H1 (cell line): ENCODE results near the gene GPBP1. TPM values are rescaled to one million over a fixed set of nuclear protein-coding genes. Genes with fewer than 3 reads are reported as not detected.

Experiments
- CTCF ChIA-PET: fragments of 300-600 bp; sonication (Branson Sonifier 250); formaldehyde crosslinking; loops from one replicate; lab custom pipeline; 2021; ENCODE audit not compliant: partially characterized antibody; lab: Charles Lee
- POLR2A ChIA-PET: fragments of 300-600 bp; sonication (Branson Sonifier 250); formaldehyde crosslinking; loops from one replicate; lab custom pipeline; 2021; ENCODE audit warnings: inconsistent platforms; ENCODE audit not compliant: partially characterized antibody; lab: Charles Lee
- DNase-seq, 2 experiments: peaks; one replicate each; pipeline versions ENCODE4 v3.0.0 to v3.0.0-alpha.2; 2010 to 2022; ENCODE audit warnings: low spot score in 2 of 2, low read depth in 1 of 2, mixed read lengths in 1 of 2
- FAIRE-seq: peaks from 2 replicates; lab custom pipeline; 2011; peaks lifted over from hg19 to GRCh38; lab: Jason Lieb, UNC
- H2AFZ ChIP-seq: 2 replicates; pipeline ENCODE4 v1.8.1; 2012; ENCODE audit warnings: low read length, inconsistent platforms
- H2AK5ac ChIP-seq: 2 replicates; pipeline ENCODE4 v1.6.1; 2013; ENCODE audit warnings: low read depth, low read length
- H2BK120ac ChIP-seq: replicated peaks from 2 replicates; pipeline ENCODE3; 2013; ENCODE audit warnings: low read depth, low read length, inconsistent platforms
- H2BK12ac ChIP-seq: 2 replicates; pipeline ENCODE4 v1.6.1; 2013; ENCODE audit warnings: low read depth, low read length
- H2BK15ac ChIP-seq: 2 replicates; pipeline ENCODE4 v1.6.1; 2013; ENCODE audit warnings: low read length
- H2BK20ac ChIP-seq: 2 replicates; pipeline ENCODE4 v1.6.1; 2013; ENCODE audit warnings: low read length
- H2BK5ac ChIP-seq: 2 replicates; pipeline ENCODE4 v1.6.1; 2013; ENCODE audit warnings: low read depth, low read length
- H3K14ac ChIP-seq: 2 replicates; pipeline ENCODE4 v1.6.1; 2013; ENCODE audit warnings: inconsistent platforms; ENCODE audit not compliant: insufficient read length
- H3K18ac ChIP-seq: 2 replicates; pipeline ENCODE4 v1.6.1; 2013; ENCODE audit warnings: low read length; ENCODE audit errors: extremely low read depth
- H3K23ac ChIP-seq: 2 replicates; pipeline ENCODE4 v1.6.1; 2013; ENCODE audit warnings: inconsistent platforms; ENCODE audit not compliant: insufficient read length
- H3K23me2 ChIP-seq: 2 replicates; pipeline ENCODE4 v1.6.1; 2013; ENCODE audit warnings: low read depth, low read length
- H3K27ac ChIP-seq: 2 replicates; pipeline ENCODE4 v1.6.1; 2011; ENCODE audit warnings: low read depth, low read length, inconsistent platforms
- H3K27me3 ChIP-seq, 4 experiments: replicated peaks in 1 of 4; 1 replicate in 1 of 4; 2 replicates in 3 of 4; pipeline versions ENCODE4 v1.6.1 to v1.8.1; 2011 to 2013; ENCODE audit warnings: low read length in 3 of 4, mild to moderate bottlenecking in 3 of 4, inconsistent platforms in 2 of 4, mixed read lengths in 2 of 4, moderate library complexity in 1 of 4; ENCODE audit not compliant: control insufficient read depth in 3 of 4, insufficient read depth in 3 of 4; ENCODE audit errors: extremely low read depth in 1 of 4
- H3K36me3 ChIP-seq, 4 experiments: 2 replicates each; pipeline versions ENCODE4 v1.6.1 to v1.8.1; 2011 to 2013; ENCODE audit warnings: mild to moderate bottlenecking in 4 of 4, low read length in 3 of 4, moderate library complexity in 2 of 4, control low read depth in 1 of 4, inconsistent platforms in 1 of 4; ENCODE audit not compliant: insufficient read depth in 4 of 4, control insufficient read depth in 2 of 4
- H3K4ac ChIP-seq: replicated peaks from 2 replicates; pipeline ENCODE3; 2013; ENCODE audit warnings: low read length, low read depth, mixed read lengths, inconsistent platforms; ENCODE audit not compliant: insufficient read length
- H3K4me1 ChIP-seq, 4 experiments: replicated peaks in 1 of 4; 1 replicate in 1 of 4; 2 replicates in 3 of 4; pipeline versions ENCODE4 v1.6.1 to v1.8.1; 2011 to 2013; ENCODE audit warnings: low read length in 3 of 4, inconsistent platforms in 2 of 4, mixed read lengths in 1 of 4; ENCODE audit not compliant: insufficient read depth in 4 of 4, control insufficient read depth in 3 of 4
- H3K4me2 ChIP-seq, 2 experiments: 2 replicates each; pipeline versions ENCODE4 v1.6.1 to v1.8.1; 2011 to 2013; ENCODE audit warnings: low read depth in 2 of 2, low read length in 2 of 2, control low read depth in 1 of 2, inconsistent platforms in 1 of 2, mild to moderate bottlenecking in 1 of 2; ENCODE audit not compliant: insufficient read depth in 1 of 2
- H3K4me3 ChIP-seq, 4 experiments: fragments of 200-600, 300-600 bp in 1 of 4; sonication (generic), shearing (Covaris generic), sonication (Bioruptor Twin) in 1 of 4; 2 replicates each; pipeline versions ENCODE4 v1.5.1 to v1.8.1; 2011 to 2016; ENCODE audit warnings: low read length in 4 of 4, low read depth in 3 of 4, control low read depth in 2 of 4, inconsistent platforms in 2 of 4, mild to moderate bottlenecking in 2 of 4, mixed read lengths in 1 of 4, moderate library complexity in 1 of 4; ENCODE audit not compliant: insufficient read depth in 2 of 4; ENCODE audit errors: extremely low read depth in 1 of 4
- H3K56ac ChIP-seq: replicated peaks from 2 replicates; pipeline ENCODE3; 2013; ENCODE audit warnings: low read depth, mild to moderate bottlenecking, mixed read lengths, low read length, inconsistent platforms; ENCODE audit not compliant: insufficient read length
- H3K79me1 ChIP-seq: 2 replicates; pipeline ENCODE4 v1.6.1; 2013; ENCODE audit warnings: low read depth, low read length, control low read depth
- H3K79me2 ChIP-seq, 2 experiments: 2 replicates each; pipeline versions ENCODE4 v1.6.1 to v1.8.1; 2012 to 2013; ENCODE audit warnings: low read length in 2 of 2, mild to moderate bottlenecking in 2 of 2, inconsistent platforms in 1 of 2; ENCODE audit not compliant: insufficient read depth in 2 of 2, control insufficient read depth in 1 of 2
- H3K9ac ChIP-seq, 4 experiments: replicated peaks in 1 of 4; 1 replicate in 1 of 4; 2 replicates in 3 of 4; pipeline versions ENCODE4 v1.6.1 to v1.8.1; 2011 to 2013; ENCODE audit warnings: low read depth in 3 of 4, low read length in 3 of 4, control low read depth in 2 of 4, mild to moderate bottlenecking in 2 of 4, moderate library complexity in 2 of 4, inconsistent platforms in 1 of 4; ENCODE audit errors: extremely low read depth in 1 of 4
- H3K9me3 ChIP-seq, 2 experiments: 2 replicates each; pipeline versions ENCODE4 v1.6.1 to v1.8.1; 2012 to 2013; ENCODE audit warnings: mild to moderate bottlenecking in 2 of 2, moderate library complexity in 2 of 2, control low read depth in 1 of 2, inconsistent platforms in 1 of 2, low read depth in 1 of 2, low read length in 1 of 2, mixed read lengths in 1 of 2; ENCODE audit not compliant: insufficient read depth in 2 of 2
- H4K20me1 ChIP-seq, 2 experiments: replicated peaks in 1 of 2; 2 replicates each; pipeline versions ENCODE3 to v1.8.1; 2011 to 2013; ENCODE audit warnings: inconsistent platforms in 2 of 2, low read length in 2 of 2, mild to moderate bottlenecking in 1 of 2; ENCODE audit not compliant: insufficient read depth in 2 of 2, control insufficient read depth in 1 of 2
- H4K5ac ChIP-seq: 2 replicates; pipeline ENCODE4 v1.6.1; 2013; ENCODE audit warnings: low read length, low read depth, mixed read lengths, inconsistent platforms; ENCODE audit not compliant: insufficient read length
- H4K8ac ChIP-seq: 2 replicates; pipeline ENCODE4 v1.8.0; 2013; ENCODE audit warnings: mild to moderate bottlenecking, moderate library complexity, low read length, inconsistent platforms; ENCODE audit not compliant: insufficient read depth; ENCODE audit errors: extremely low read depth
- H4K91ac ChIP-seq: replicated peaks from 2 replicates; pipeline ENCODE3; 2013; ENCODE audit warnings: low read length, mixed read lengths, inconsistent platforms; ENCODE audit not compliant: insufficient read length
- ATF2 ChIP-seq: IDR thresholded peaks from 2 replicates; pipeline ENCODE4 v1.6.1; 2012; ENCODE audit warnings: low read length, inconsistent platforms
- CEBPB ChIP-seq: IDR thresholded peaks from 2 replicates; pipeline ENCODE4 v1.6.1; 2012; ENCODE audit warnings: low read depth, low read length
- EP300 ChIP-seq, 2 experiments: IDR thresholded peaks; 1 replicate in 1 of 2; 2 replicates in 1 of 2; pipeline ENCODE4 v1.6.1; 2011 to 2012; ENCODE audit warnings: low read depth in 2 of 2, low read length in 2 of 2, mild to moderate bottlenecking in 2 of 2, borderline replicate concordance in 1 of 2, inconsistent platforms in 1 of 2, moderate library complexity in 1 of 2
- GABPA ChIP-seq: IDR thresholded peaks from 2 replicates; pipeline ENCODE4 v1.6.1; 2011; ENCODE audit warnings: mild to moderate bottlenecking, low read length, moderate library complexity, borderline replicate concordance; ENCODE audit not compliant: insufficient read depth
- KDM1A ChIP-seq: fragments of 200-600, 300-600 bp; sonication (generic); IDR thresholded peaks from 2 replicates; pipeline ENCODE4 v1.7.1; 2016; ENCODE audit warnings: mild to moderate bottlenecking, low read length, borderline replicate concordance
- PHF8 ChIP-seq: fragments of 200-600 bp; sonication (generic); conservative IDR thresholded peaks from 2 replicates; pipeline ENCODE4 v1.7.1; 2012; ENCODE audit warnings: low read depth, mild to moderate bottlenecking, inconsistent platforms, low read length, moderate library complexity
- POLR2AphosphoS5 ChIP-seq: IDR thresholded peaks from 2 replicates; pipeline ENCODE4 v1.6.1; 2011; ENCODE audit warnings: low read depth, low read length
- POU5F1 ChIP-seq: IDR thresholded peaks from 2 replicates; pipeline ENCODE4 v1.6.1; 2011; ENCODE audit warnings: low read depth, mild to moderate bottlenecking, low read length, moderate library complexity
- WGBS, 2 experiments: shearing (Covaris generic) in 1 of 2; methylation state at CpG; one replicate each; pipeline versions ENCODE4 v1.1.6 to v1.1.7; 2013 to 2015; ENCODE audit warnings: low lambda C conversion rate in 2 of 2, mixed read lengths in 2 of 2, inconsistent platforms in 1 of 2, low coverage in 1 of 2, missing lambda C conversion rate in 1 of 2; ENCODE audit not compliant: insufficient replicate concordance in 2 of 2, insufficient coverage in 1 of 2, insufficient read length in 1 of 2; ENCODE audit errors: extremely low coverage in 1 of 2, missing lambda C conversion rate in 1 of 2; 5-methylcytosine and 5-hydroxymethylcytosine counted together
- polyA plus RNA-seq, 7 experiments: library from polyadenylated mRNA; depleted of rRNA in 3 of 7; stranded (reverse) in 5 of 7; unstranded in 2 of 7; fragments of >200 nt in 5 of 7; fragments of 200-250 nt in 2 of 7; gene quantifications; 1 replicate in 5 of 7; 2 replicates in 1 of 7; 4 replicates in 1 of 7; pipeline versions ENCODE4 v1.2.1 to v1.2.3, GENCODE V29; 2011 to 2013; ENCODE audit warnings: missing spikeins in 2 of 7, mixed read lengths in 2 of 7
- total RNA-seq: library from RNA; stranded (reverse); fragmentation: NEBNext Ultra II Directional; extraction: Animal tissue kit (Norgen Biotek cat#: 25700); gene quantifications from 2 replicates; pipeline ENCODE4 v1.2.1, GENCODE V29; 2021

Gene GPBP1
- total and polyA plus RNA-seq, 2 of the 8 experiments (the other 6 are each of a cell fraction or from before 2014, with no cell fraction given), result 29.2 to 108 TPM

GRCh38 chr5:57311921-57312735 lies 138.3 kb downstream of the GPBP1 start:
- FAIRE-seq (no peak), DNase-seq (no peak)
- Histone ChIP-seq H2BK5ac (no peak overlapping the region), H3K4me1 (no peaks in the 10 kb centered on the region), H2BK20ac (no peak overlapping the region), H3K79me1 (no peaks in the 10 kb centered on the region), H3K4me2 (no peak overlapping the region), H4K8ac (no peak overlapping the region), H2BK12ac (no peak overlapping the region), H3K4ac (no peak overlapping the region), H3K18ac (no peak overlapping the region), H4K5ac (no peak overlapping the region), H3K27ac (no peak overlapping the region), H3K56ac (no peak overlapping the region), H3K36me3 (no peaks in the 10 kb centered on the region), H3K14ac (no peak overlapping the region), H4K91ac (no peak overlapping the region), H2AFZ (peak overlapping the region; percentile 25; the same call in 1 of the 2 replicates), H2BK15ac (no peak overlapping the region), H3K4me3 (no peak overlapping the region), H2AK5ac (no peak overlapping the region), H3K9ac (no peak overlapping the region), H2BK120ac (no peak overlapping the region), H3K9me3 (0 out of 4 replicates have a peak, but pooled peaks cover 0 to 3% of the 10 kb centered on the region in 2 experiments), H3K79me2 (no peaks in the 10 kb centered on the region), H3K27me3 (no peaks in the 10 kb centered on the region), H3K23ac (no peak overlapping the region), H4K20me1 (no peaks in the 10 kb centered on the region), H3K23me2 (no peaks in the 10 kb centered on the region)
- TF ChIP-seq EP300 (IDR thresholded peaks at IDR 0.05; ENCODE audit: borderline replicate concordance in 1 of 2, low read depth in 2 of 2, low read length in 2 of 2) (no peak), PHF8 (no peak), ATF2 (no peak), CEBPB (no peak), GABPA (no peak), KDM1A (no peak), POU5F1 (no peak), POLR2AphosphoS5 (no peak)
- POLR2A ChIA-PET, result no interaction called here
- WGBS, 2 experiments, result 91% methylated on average over 6 of the region's 6 CpGs; no CpG with 5 or more reads in 1 of the 2 experiments
- CTCF ChIA-PET, result interaction anchor here (0.5 to 2.1 kb wide), 4 partner anchors 10 to 437 kb away, joined by 3 to 6 read pairs (median 4); no protein-coding TSS in a partner anchor
